Measurements from ENCODE around the gene BMI1. TPM values are rescaled to one million over a fixed set of nuclear protein-coding genes. Genes with fewer than 3 reads are reported as not detected.

Gene BMI1
- total and polyA plus RNA-seq, 12 donors, result 16.7 to 88.5 (median 62.1) TPM

- DNase-seq, result no peak
- Histone ChIP-seq H3K36me3 (replicated peaks in 1 of 2) (no peaks in the 10 kb centered on the region), H3K9me3 (replicated peaks in 1 of 3) (no peaks in the 10 kb centered on the region), H3K4me3 (peak overlapping the region; percentile 32 to 90 (median 66)), H3K27me3 (peaks cover 79% of the 10 kb centered on the region), H3K4me1 (replicated peaks in 1 of 2) (peaks cover 5 to 14% of the 10 kb centered on the region in 2 donors), H3K27ac (peak overlapping the region in 4 of 5 donors; percentile 94 to 99 (median 98))
- intact Hi-C loops (cut with DNase I), result no loop called here
- 4 to 9% (median 4%) methylated on average over 33 to 40 of the region's 40 CpGs for WGBS, 4 donors
- TF ChIP-seq CTCF (IDR thresholded peaks at IDR 0.05) (no peak), POLR2A (IDR thresholded peaks at IDR 0.05) (no peak)
These were observed 20.5 kb downstream of the BMI1 start for GRCh38 chr10:22341190-22341925.

- H3K27me3 ChIP-seq, result peaks cover 79% of the 10 kb centered on the region
- H3K36me3 ChIP-seq (replicated peaks in 1 of 2), result no peaks in the 10 kb centered on the region
- 53 to 65% (median 58%) methylated on average over 3 of the region's 3 CpGs for WGBS, 4 donors
- peaks cover 5 to 11% of the 10 kb centered on the region in 2 donors for H3K4me1 ChIP-seq (replicated peaks in 1 of 2)
- no peak for DNase-seq
- H3K4me3 ChIP-seq, result no peak overlapping the region
- H3K9me3 ChIP-seq (replicated peaks in 1 of 3), result no peaks in the 10 kb centered on the region
- intact Hi-C loops (cut with DNase I), result no loop called here
- TF ChIP-seq POLR2A (IDR thresholded peaks at IDR 0.05) (no peak), CTCF (IDR thresholded peaks at IDR 0.05) (no peak)
- H3K27ac ChIP-seq, result no peak overlapping the region
These were observed 21.0 kb downstream of the BMI1 start for GRCh38 chr10:22341926-22342196.

GRCh38 chr10:22342421-22342820 lies 21.5 kb downstream of the BMI1 start:
- H3K4me3 ChIP-seq, result no peak overlapping the region
- no peak for DNase-seq
- peaks cover 5 to 11% of the 10 kb centered on the region in 2 donors for H3K4me1 ChIP-seq (replicated peaks in 1 of 2)
- peaks cover 79% of the 10 kb centered on the region for H3K27me3 ChIP-seq
- WGBS, 4 donors, result 43 to 56% (median 49%) methylated on average over 3 of the region's 3 CpGs
- H3K36me3 ChIP-seq (replicated peaks in 1 of 2), result no peaks in the 10 kb centered on the region
- intact Hi-C loops (cut with DNase I), result no loop called here
- H3K27ac ChIP-seq, result no peak overlapping the region
- H3K9me3 ChIP-seq (replicated peaks in 1 of 3), result no peaks in the 10 kb centered on the region
- TF ChIP-seq POLR2A (IDR thresholded peaks at IDR 0.05) (no peak), CTCF (IDR thresholded peaks at IDR 0.05) (no peak)

GRCh38 chr10:22343731-22344130 lies 22.8 kb downstream of the BMI1 start:
- Histone ChIP-seq H3K36me3 (replicated peaks in 1 of 2) (no peaks in the 10 kb centered on the region), H3K9me3 (replicated peaks in 1 of 3) (no peaks in the 10 kb centered on the region), H3K4me1 (replicated peaks in 1 of 2) (peaks cover 5 to 11% of the 10 kb centered on the region in 2 donors), H3K27me3 (peaks cover 79% of the 10 kb centered on the region), H3K4me3 (no peak overlapping the region), H3K27ac (no peak overlapping the region)
- no peak for TF ChIP-seq CTCF (IDR thresholded peaks at IDR 0.05)
- TF ChIP-seq POLR2A (IDR thresholded peaks at IDR 0.05), result no peak
- no peak for DNase-seq
- intact Hi-C loops (cut with DNase I), result no loop called here
- 20 to 26% (median 23%) methylated on average over 3 of the region's 3 CpGs for WGBS, 4 donors
